ENCODE data around the gene ASCL1.

The ASCL1 gene

DNA sequence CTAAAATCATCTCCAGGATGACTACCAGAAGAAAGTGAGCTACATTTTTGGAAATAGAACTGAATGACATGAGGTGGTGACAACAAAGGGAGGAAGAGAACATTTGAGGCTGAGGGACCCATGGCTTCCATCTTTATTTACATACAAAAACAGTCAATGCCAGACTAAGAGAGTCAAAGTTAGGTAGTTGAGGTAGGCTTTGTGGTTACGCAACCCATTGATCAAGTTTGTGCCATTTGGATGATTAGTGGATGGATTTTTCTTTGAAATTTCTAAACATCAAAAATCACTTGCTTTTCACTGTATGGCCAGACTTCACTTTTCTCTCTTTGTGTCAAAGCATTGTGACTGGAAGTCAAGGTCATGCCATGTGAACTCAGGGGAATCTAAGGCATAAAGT, 22.9 kb downstream of the ASCL1 start:
- DNase-seq: no peak
- Histone ChIP-seq H3K27ac (no peak overlapping the region), H3K4me3 (no peak overlapping the region), H3K27me3 (no peaks in the 10 kb centered on the region), H3K9me3 (no peaks in the 10 kb centered on the region), H3K4me1 (no peaks in the 10 kb centered on the region), H3K36me3 (no peaks in the 10 kb centered on the region)
- intact Hi-C loops (cut with DNase I; ENCODE audit: low total_unique reads): no loop called here
- TF ChIP-seq, protein P1, sequence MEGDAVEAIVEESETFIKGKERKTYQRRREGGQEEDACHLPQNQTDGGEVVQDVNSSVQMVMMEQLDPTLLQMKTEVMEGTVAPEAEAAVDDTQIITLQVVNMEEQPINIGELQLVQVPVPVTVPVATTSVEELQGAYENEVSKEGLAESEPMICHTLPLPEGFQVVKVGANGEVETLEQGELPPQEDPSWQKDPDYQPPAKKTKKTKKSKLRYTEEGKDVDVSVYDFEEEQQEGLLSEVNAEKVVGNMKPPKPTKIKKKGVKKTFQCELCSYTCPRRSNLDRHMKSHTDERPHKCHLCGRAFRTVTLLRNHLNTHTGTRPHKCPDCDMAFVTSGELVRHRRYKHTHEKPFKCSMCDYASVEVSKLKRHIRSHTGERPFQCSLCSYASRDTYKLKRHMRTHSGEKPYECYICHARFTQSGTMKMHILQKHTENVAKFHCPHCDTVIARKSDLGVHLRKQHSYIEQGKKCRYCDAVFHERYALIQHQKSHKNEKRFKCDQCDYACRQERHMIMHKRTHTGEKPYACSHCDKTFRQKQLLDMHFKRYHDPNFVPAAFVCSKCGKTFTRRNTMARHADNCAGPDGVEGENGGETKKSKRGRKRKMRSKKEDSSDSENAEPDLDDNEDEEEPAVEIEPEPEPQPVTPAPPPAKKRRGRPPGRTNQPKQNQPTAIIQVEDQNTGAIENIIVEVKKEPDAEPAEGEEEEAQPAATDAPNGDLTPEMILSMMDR (IDR thresholded peaks at IDR 0.05): no peak

DNA sequence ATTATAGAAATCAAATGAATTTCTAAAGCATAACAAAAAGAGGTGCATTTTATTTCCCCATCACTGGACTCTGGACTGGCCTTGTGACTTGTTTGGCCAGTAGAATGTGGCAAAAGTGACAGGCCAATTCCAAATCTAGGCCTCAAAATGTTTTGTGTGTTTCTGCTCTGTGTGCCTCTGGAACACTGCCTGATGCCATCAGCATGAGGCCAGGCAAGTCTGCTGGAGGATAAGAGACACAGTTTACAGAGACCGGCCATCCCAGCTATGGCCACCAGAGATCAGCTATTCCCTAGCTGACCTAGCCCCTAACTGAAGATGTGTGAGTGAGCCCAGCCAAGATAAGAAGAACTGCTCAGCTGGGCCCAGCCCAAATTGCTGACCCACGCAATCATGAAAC, 32.9 kb downstream of the ASCL1 start:
- no peak for DNase-seq
- Histone ChIP-seq H3K4me1 (no peaks in the 10 kb centered on the region), H3K9me3 (no peaks in the 10 kb centered on the region), H3K27ac (no peak overlapping the region), H3K27me3 (no peaks in the 10 kb centered on the region), H3K4me3 (no peak overlapping the region), H3K36me3 (no peaks in the 10 kb centered on the region)
- TF ChIP-seq, protein P1 (IDR thresholded peaks at IDR 0.05): no peak
- intact Hi-C loops (cut with DNase I; ENCODE audit: low total_unique reads): no loop called here

DNA sequence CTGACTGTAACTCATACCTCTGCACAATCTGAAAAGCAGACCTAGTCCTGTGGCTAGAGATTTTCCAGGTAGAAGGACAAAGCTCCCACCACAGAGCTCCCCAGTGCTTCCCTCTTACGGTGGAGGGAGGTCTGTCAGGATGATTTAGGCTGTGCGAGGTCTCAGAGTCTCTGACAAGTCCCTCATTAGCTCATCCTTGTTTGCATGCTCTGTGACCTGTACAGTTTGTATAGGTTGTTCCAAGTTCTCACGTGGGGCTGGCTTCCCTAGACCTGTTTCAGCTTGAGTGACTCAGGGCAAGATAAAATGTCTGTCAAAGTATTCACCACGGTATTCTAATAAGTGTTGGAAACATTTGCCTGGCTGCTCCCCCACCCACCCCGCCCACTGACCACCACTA, 34.8 kb downstream of the ASCL1 start:
- H3K36me3 ChIP-seq: no peaks in the 10 kb centered on the region
- H3K9me3 ChIP-seq: peaks cover 0 to 3% (median 0%) of the 10 kb centered on the region in 3 donors
- TF ChIP-seq, protein P1 (IDR thresholded peaks at IDR 0.05): no peak
- intact Hi-C loops (cut with DNase I; ENCODE audit: low total_unique reads): no loop called here
- no peaks in the 10 kb centered on the region for H3K4me1 ChIP-seq
- no peak overlapping the region for H3K4me3 ChIP-seq
- no peak overlapping the region for H3K27ac ChIP-seq
- DNase-seq: no peak
- no peaks in the 10 kb centered on the region for H3K27me3 ChIP-seq

DNA sequence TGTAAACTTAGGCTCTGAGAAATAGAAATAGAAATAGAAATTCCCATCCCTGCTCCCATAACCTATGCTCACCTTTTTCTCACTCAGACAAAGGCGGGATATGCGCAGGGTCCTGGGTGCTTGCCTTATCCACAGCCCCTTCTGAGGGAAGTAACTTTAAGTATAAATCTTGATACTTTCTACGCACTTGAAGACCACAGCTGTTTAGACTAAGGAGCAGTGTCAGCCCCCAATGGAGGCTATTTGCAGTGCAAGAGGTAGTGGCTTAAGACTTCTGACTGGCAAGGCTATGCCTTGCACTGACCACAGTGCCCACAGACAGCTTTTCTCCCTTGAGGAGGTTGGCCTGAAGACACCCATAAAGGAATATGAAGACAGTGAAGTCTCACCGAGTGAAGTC, 35.2 kb downstream of the ASCL1 start:
- DNase-seq: no peak
- Histone ChIP-seq H3K4me1 (no peaks in the 10 kb centered on the region), H3K9me3 (peaks cover 0 to 7% (median 0%) of the 10 kb centered on the region in 3 donors), H3K27ac (no peak overlapping the region), H3K27me3 (no peaks in the 10 kb centered on the region), H3K36me3 (no peaks in the 10 kb centered on the region), H3K4me3 (no peak overlapping the region)
- TF ChIP-seq, protein P1 (IDR thresholded peaks at IDR 0.05): no peak
- intact Hi-C loops (cut with DNase I; ENCODE audit: low total_unique reads): no loop called here

DNA sequence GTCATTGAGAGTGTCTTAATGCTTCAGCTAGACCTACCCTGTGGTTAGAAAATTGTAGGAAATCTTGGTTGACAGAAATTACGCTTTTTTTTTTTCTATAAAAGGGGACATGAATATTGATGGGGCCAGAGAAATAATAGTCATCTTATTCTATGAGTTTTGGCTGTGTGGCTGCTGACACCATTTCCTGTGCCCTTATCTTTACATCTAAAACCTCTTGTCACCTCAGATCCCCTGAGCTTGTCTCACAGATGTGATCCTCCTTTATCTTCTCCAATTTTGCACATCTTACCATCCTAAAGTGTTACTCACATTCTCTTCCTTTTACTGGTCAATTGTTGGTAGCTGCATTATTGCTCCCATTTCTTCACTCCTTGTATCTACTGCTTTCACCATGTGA, 36.1 kb downstream of the ASCL1 start:
- TF ChIP-seq, protein P1 (IDR thresholded peaks at IDR 0.05): no peak
- no peak overlapping the region for H3K4me3 ChIP-seq
- H3K4me1 ChIP-seq: no peaks in the 10 kb centered on the region
- H3K36me3 ChIP-seq: no peaks in the 10 kb centered on the region
- no peak overlapping the region for H3K27ac ChIP-seq
- no peak for DNase-seq
- intact Hi-C loops (cut with DNase I; ENCODE audit: low total_unique reads): no loop called here
- peaks cover 0 to 8% (median 0%) of the 10 kb centered on the region in 3 donors for H3K9me3 ChIP-seq
- H3K27me3 ChIP-seq: no peaks in the 10 kb centered on the region

DNA sequence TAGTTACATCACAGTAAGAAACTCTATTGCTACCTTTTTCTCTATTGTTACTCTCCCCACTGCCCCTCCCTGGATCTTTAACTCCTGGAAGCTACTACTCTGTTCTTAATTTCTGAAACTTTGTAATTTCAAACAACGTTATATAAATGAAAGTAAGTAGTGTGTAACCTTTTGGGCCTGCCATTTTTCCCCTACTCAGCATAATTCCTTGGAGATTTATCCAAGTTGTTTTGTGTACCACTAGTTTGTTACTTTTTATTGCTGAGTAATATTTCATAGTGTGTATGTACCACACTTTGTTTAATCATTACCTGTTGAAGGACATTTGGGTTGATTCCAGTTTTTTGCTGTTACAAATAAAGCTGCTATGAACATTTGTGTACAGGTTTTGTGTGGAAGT, 37.9 kb downstream of the ASCL1 start:
- no peaks in the 10 kb centered on the region for H3K27me3 ChIP-seq
- peaks cover 0 to 8% (median 0%) of the 10 kb centered on the region in 3 donors for H3K9me3 ChIP-seq
- intact Hi-C loops (cut with DNase I; ENCODE audit: low total_unique reads): no loop called here
- no peaks in the 10 kb centered on the region for H3K36me3 ChIP-seq
- no peak for DNase-seq
- H3K27ac ChIP-seq: no peak overlapping the region
- H3K4me1 ChIP-seq: no peaks in the 10 kb centered on the region
- TF ChIP-seq, protein P1 (IDR thresholded peaks at IDR 0.05): no peak
- H3K4me3 ChIP-seq: no peak overlapping the region

Measured in tibial artery (tissue), 4 donors.